AG04449 (cell line): Measurements from ENCODE around the gene ATP2B1.

Source experiments
- CTCF ChIA-PET: fragments of 350-600 bp; formaldehyde crosslinking; extraction: SDS; loops from one replicate; lab custom pipeline; 2021; ENCODE audit warnings: antibody characterized with exemption; lab: Yijun Ruan, JAX
- POLR2A ChIA-PET: fragments of 400-600, 350-600 bp; formaldehyde crosslinking; extraction: SDS; loops from one replicate; lab custom pipeline; 2020; ENCODE audit warnings: antibody characterized with exemption, inconsistent platforms; lab: Yijun Ruan, JAX
- DNase-seq: peaks from one replicate; pipeline ENCODE4 v3.0.0-alpha.2; 2010; ENCODE audit warnings: low read depth, low spot score
- H3K4me3 ChIP-seq: 2 replicates; pipeline ENCODE4 v1.5.1; 2011; ENCODE audit warnings: low read depth, mild to moderate bottlenecking, control low read depth, low read length
- TF ChIP-seq, protein P1 (sequence below): IDR thresholded peaks from one replicate; pipeline ENCODE4 v1.5.1; 2011; ENCODE audit warnings: mild to moderate bottlenecking, moderate library complexity, low read length, control low read depth, inconsistent platforms; ENCODE audit not compliant: insufficient read depth; ENCODE audit errors: missing control alignments

ATP2B1 gene

GRCh38 chr12:89691659-89692058 is 17.0 kb downstream of the ATP2B1 start:
- POLR2A ChIA-PET = interaction anchor here (0.6 kb wide), 1 partner anchor 18 kb away, joined by 3 read pairs; no protein-coding TSS in a partner anchor
- TF ChIP-seq, protein P1, sequence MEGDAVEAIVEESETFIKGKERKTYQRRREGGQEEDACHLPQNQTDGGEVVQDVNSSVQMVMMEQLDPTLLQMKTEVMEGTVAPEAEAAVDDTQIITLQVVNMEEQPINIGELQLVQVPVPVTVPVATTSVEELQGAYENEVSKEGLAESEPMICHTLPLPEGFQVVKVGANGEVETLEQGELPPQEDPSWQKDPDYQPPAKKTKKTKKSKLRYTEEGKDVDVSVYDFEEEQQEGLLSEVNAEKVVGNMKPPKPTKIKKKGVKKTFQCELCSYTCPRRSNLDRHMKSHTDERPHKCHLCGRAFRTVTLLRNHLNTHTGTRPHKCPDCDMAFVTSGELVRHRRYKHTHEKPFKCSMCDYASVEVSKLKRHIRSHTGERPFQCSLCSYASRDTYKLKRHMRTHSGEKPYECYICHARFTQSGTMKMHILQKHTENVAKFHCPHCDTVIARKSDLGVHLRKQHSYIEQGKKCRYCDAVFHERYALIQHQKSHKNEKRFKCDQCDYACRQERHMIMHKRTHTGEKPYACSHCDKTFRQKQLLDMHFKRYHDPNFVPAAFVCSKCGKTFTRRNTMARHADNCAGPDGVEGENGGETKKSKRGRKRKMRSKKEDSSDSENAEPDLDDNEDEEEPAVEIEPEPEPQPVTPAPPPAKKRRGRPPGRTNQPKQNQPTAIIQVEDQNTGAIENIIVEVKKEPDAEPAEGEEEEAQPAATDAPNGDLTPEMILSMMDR = no peak
- CTCF ChIA-PET = no interaction called here

DNA sequence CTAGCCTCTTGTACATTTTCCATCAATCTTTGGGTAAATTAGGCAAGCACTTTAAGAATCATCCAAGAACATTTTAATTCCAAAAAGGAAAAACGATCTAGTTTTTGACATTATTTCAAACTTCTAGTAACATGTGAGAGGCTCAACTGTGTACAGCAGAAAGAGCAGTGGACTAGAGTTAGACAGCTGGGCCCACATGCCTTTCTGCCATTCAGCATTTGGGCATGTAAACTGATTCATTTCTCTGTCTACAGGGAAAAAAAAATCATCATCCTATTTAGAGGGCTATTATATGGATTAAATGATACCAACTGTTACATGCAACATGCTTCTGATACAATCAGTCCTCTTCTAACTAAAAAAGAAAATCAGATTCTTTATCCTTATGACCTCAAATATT is 17.7 kb downstream of the ATP2B1 start:
- no peak overlapping the region for H3K4me3 ChIP-seq
- no peak for DNase-seq
- TF ChIP-seq, protein P1 = no peak
- POLR2A ChIA-PET = no interaction called here
- CTCF ChIA-PET = no interaction called here

More at GRCh38 chr12:89691659-89692058, 17.0 kb downstream of the ATP2B1 start:
- no peak for DNase-seq
- no peak overlapping the region for H3K4me3 ChIP-seq

GRCh38 chr12:89689306-89689705 is 19.3 kb downstream of the ATP2B1 start:
- ChIA-PET POLR2A (no interaction called here), CTCF (interaction anchor here (1.3 kb wide), 1 partner anchor 11 kb away, joined by 3 read pairs; no protein-coding TSS in a partner anchor)
- DNase-seq = no peak
- TF ChIP-seq, protein P1 = no peak
- H3K4me3 ChIP-seq = no peak overlapping the region

DNA sequence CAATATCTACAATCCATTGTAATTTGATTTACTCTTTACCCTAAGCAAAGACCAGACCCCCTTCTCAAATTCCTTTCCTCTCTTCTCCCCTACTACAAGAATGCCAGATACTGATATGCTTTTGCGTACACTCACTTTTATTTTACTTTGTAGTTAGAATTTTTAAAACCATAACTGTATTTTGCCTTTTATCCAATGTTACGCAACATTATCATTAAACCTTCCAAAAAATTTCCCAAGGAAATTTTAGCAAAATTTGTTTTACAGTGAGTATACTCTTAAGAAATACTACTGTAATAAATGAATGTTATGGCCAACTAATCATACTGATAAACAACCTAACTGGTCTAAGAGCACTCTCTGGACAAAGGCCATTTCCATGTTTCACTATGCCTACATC is 22.3 kb downstream of the ATP2B1 start:
- POLR2A ChIA-PET = no interaction called here
- no peak overlapping the region for H3K4me3 ChIP-seq
- CTCF ChIA-PET = no interaction called here
- DNase-seq = no peak
- TF ChIP-seq, protein P1 = no peak

GRCh38 chr12:89685363-89685972 is 23.2 kb downstream of the ATP2B1 start:
- no peak for DNase-seq
- no peak overlapping the region for H3K4me3 ChIP-seq
- ChIA-PET CTCF (no interaction called here), POLR2A (no interaction called here)
- TF ChIP-seq, protein P1 = no peak

- ChIA-PET POLR2A (no interaction called here), CTCF (interaction anchor here (1.2 kb wide), 1 partner anchor 10 kb away, joined by 3 read pairs; no protein-coding TSS in a partner anchor)
- no peak for DNase-seq
- no peak overlapping the region for H3K4me3 ChIP-seq
- TF ChIP-seq, protein P1 = no peak
These were observed 24.5 kb downstream of the ATP2B1 start for GRCh38 chr12:89684136-89684535.
